ENCODE data around the gene TCL1B.
"Not testable (repeated sequence)": the region's sequence is repeated elsewhere in the genome, so short reads cannot be mapped to it uniquely, and the experiment has no call there.

Gene TCL1B

DNA sequence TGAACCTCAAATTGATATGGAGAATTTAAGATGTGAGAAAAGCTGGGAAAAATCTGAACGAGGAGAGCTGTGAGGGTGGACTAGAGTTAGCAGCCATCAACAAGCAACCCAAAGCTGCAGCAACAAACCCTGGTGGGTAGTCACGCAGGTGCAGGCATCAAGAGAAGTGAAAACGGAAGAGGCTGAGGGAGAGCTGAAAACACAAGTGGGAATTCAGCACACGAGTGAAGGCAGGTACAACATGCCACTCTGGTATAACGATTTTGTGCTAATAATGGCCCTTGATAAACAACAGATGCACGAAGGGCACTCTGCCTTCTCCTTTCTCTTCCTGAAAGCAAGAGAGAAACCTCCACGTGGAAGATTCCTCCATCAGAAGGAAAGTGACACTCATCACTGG, 11.5 kb downstream of the TCL1B start:
- DNase-seq (ENCODE audit: low read depth): no peak
- no peak overlapping the region for H3K4me3 ChIP-seq (ENCODE audit: low read depth, low read length)

DNA sequence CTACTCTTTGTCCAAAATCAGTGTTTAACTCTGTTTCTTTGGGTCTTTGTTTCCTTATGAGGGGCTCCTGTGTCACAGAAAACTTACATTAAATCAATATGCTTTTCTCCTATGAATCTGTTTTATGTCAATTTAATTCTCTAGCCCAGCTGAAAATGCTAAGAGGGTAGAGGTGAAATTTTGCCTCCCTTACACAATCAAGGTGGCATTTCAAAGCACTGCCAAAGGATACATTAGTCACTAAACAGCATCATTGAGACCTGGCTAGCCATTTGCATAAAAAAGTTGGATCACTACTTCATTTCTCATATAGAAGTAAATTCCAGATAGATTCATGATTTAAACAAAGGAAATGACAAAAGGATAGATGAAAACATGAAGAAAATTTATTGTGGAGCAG, 12.1 kb downstream of the TCL1B start:
- no peak for DNase-seq (ENCODE audit: low read depth)

DNA sequence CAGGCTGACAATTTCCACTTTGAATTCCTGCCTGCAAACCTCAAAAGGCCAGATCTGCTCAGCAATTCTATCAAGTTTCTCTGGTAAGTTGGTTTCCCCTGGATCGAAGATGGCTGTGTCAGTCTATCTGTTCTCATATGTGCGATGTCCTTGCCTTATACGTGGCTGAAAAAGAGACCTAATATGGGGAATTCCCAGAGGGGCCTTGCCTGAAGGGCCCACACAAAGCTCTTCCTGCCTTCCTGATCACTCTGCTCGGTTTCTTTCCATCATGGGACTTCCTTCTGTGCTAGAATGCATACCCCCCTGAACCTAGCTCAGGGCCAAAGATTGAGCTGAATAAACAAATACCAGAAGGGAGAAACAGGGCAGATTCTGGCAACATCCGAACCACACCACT, 13.2 kb downstream of the TCL1B start:
- no peak for DNase-seq (ENCODE audit: low read depth)

More for the DNA sequence above, 12.1 kb downstream of the TCL1B start:
- no peak overlapping the region for H3K4me3 ChIP-seq (ENCODE audit: low read depth, low read length)

DNA sequence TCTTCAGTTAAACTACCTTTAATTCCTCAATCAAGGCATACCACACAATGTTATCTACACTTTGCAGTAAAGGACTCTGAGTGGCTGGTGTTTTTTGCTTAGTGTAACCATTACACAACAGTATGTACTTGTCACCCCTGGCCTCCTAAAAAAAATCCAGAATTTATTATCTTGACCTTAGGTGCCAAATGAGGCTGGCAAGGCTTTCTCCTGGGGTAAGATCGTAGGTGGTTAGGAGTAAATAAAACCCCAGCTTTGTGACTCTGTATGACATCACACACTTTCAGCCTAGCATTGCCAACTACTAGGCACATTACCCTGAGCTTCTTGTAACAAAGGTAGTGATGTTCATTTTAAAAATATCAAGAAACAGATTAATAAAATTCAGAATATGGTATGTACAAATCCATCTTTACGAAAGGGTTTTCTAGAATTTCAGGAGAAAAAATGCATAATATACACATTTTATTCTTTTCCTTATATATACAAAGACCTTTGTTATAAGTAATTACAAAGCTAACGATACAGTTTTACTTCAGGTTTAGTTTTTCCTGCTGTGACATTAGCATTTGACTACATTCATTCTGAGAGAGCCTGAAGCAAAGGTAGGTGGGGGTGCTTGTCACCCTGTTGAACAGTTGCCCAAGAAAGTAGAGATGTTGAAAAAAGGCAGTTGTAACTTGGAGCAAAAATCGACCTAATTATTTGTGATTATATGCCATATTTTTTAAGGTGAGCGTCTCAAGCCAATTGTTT, 14.2 kb downstream of the TCL1B start:
- DNase-seq (ENCODE audit: low read depth): no peak
- no peak overlapping the region for H3K4me3 ChIP-seq (ENCODE audit: low read depth, low read length)

More for the DNA sequence above, 13.2 kb downstream of the TCL1B start:
- no peak overlapping the region for H3K4me3 ChIP-seq (ENCODE audit: low read depth, low read length)

DNA sequence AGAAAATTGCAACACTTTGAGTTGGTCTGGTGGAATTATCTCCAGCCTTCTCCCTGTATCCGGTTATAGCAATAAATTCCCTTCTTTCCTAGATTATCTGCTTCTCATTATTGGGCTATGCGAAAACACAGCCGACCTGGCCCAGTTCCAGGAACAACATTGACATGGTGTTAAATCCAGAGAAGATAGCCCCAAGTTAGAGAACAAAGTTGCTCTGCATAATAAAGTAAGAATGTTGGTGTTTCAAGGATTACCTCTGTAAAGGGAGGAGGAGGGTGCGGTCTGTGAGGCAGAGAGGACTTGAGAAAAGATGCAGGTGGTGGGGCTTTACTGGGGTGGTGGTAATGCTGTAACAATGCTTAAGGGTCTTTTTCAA, 15.6 kb downstream of the TCL1B start:
- H3K4me3 ChIP-seq (ENCODE audit: low read depth, low read length): no peak overlapping the region
- no peak for DNase-seq (ENCODE audit: low read depth)

DNA sequence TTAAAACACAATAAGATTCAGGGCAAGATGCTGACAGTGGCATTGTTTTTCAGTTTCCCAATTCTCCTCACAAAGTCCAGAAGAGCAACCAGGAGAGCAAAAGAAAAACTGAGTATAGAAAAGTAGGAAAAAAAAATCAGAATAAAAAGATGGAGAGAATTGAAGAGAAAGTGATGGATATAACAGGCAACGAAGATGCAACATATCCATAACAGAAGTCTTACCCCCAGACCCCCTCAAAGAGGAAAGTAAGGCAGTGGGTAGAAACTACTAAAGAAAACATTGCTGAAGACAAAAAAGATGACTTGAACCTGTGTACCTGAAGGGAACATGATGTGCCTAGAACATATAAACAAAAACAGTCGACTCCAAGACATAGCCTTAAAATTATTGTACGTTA, 17.1 kb downstream of the TCL1B start:
- H3K4me3 ChIP-seq (ENCODE audit: low read depth, low read length): no peak overlapping the region
- DNase-seq (ENCODE audit: low read depth): no peak

DNA sequence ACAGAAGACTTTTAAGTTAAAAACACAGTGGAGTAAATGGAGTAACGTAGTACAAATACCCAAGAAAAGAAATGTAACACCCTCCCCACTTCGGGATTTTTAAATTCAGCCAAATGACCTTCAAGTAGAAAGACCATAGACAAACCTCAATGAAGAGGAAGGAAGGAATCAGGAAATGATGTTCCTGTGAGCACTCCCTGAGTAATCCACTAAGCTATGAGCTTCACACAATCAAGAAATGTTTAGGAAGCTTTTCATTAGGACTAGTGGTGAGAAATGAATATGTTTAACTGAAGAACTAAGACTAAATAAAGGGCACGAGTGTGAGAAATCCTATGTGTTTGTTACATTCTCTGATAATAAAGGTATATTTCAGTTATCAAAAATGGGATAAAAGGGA, 17.6 kb downstream of the TCL1B start:
- no peak overlapping the region for H3K4me3 ChIP-seq (ENCODE audit: low read depth, low read length)
- no peak for DNase-seq (ENCODE audit: low read depth)

DNA sequence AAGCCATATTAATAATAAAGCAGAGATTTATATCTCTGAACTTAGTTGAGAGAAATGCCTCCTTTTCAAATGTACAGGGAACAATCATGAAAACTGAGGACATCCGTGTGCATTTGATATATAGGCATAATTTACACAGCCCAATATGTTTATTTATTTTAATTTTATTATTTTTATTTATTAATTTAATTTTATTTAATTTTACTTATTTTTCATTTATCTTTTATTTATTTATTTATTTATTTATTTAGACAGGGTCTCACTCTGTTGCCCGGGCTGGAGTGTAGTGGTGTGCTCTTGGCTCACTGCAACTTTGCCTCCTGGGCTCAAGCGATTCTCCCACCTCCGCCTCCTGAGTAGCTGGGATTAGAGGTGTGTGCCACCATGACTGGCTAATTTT, 19.3 kb downstream of the TCL1B start:
- DNase-seq (ENCODE audit: low read depth): no peak

DNA sequence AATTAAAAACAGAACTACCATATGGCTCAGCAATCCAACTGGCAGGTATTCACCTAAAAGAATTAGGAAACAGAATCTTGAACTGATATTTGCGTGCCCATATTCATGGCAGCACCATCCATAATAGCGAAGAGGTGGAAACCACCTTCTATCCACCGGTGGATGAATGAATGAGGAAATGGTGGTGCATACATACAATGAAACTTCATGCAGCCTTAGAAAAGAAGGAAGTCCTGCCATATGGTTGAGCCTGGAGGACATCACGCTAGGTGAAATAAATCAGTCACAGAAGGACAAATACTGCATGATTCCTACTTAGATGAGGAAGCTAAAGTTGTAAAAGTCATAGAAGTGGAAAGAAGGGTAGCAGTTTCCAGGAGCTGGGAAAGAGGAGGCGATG, 21.1 kb downstream of the TCL1B start:
- DNase-seq (ENCODE audit: low read depth): no peak
- no peak overlapping the region for H3K4me3 ChIP-seq (ENCODE audit: low read depth, low read length)

More for the DNA sequence above, 19.3 kb downstream of the TCL1B start:
- H3K4me3 ChIP-seq (ENCODE audit: low read depth, low read length): no peak overlapping the region

DNA sequence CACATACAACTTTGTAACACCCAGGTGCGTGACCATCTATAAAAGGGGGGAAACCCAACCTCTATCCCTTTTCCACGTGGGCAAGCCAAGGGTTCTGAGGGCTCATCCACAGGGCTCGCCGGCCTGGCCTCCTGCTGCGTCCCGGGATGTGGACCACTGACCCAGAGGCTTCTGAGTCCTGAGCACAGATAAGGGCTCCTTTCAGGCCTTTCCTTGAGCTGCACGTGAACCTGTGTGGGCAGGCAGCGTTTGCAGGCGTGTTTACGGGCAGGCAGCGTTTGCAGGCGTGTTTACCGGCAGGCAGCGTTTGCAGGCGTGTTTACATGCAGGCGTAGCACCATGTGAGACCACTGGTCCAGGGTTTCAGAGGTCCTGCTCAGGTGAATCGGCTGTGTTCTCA, 23.9 kb downstream of the TCL1B start:
- no peak overlapping the region for H3K4me3 ChIP-seq (ENCODE audit: low read depth, low read length)
- DNase-seq (ENCODE audit: low read depth): no peak

DNA sequence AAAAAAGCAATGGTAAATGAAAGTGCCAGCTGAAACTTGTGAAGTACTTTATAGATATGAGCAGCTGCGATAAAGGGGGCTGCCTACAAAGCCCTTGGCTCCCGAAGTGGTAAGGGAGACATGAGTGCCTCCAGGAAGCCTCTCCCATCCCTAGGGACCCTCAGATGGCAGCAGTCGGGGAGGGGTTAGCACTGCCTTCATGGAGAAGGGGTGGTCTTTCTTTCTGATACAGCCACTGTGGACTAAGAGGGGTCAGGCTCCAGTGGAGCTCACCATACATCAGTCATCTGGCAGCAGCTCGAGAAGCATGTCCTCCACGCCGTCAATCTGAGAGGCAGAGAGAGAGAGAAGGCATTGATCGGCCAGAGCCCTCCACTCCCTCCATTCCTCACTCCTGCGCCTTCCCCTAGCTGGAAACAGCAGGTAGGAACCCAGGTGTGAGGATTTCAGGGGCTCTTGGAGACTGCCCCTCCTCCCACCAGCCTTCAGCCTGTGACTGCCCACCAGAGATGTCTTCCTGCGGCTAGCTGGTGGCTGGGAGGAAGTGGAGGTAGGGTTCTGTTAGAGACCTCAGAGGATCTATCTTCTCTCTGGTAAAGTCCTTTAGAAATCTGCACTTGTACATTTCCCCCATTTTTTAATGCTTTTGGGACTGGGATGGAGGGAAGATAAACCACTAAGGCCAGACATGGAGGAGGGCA, 25.4 kb downstream of the TCL1B start:
- no peak for DNase-seq (ENCODE audit: low read depth)
- no peak overlapping the region for H3K4me3 ChIP-seq (ENCODE audit: low read depth, low read length)

DNA sequence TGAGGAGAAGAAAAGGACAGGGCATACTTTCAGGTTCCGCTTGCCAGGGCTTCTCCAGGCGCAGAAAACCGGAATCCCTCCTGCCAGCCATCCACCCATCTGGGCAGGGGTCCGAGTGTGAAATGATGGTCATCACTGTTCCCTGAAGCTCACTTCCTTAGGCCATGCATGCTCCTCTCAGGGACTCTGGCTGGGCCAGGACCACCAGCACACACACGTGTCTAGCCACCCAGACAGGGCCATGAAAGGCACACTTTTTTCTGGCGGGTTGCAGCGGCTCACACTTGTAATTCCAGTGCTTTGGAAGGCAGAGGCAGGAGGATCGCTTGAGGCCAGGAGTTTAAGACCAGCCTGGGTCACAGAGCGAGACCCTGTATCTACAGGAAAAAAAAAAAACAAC, 26.2 kb downstream of the TCL1B start:
- no peak for DNase-seq (ENCODE audit: low read depth)
- H3K4me3 ChIP-seq (ENCODE audit: low read depth, low read length): no peak overlapping the region

DNA sequence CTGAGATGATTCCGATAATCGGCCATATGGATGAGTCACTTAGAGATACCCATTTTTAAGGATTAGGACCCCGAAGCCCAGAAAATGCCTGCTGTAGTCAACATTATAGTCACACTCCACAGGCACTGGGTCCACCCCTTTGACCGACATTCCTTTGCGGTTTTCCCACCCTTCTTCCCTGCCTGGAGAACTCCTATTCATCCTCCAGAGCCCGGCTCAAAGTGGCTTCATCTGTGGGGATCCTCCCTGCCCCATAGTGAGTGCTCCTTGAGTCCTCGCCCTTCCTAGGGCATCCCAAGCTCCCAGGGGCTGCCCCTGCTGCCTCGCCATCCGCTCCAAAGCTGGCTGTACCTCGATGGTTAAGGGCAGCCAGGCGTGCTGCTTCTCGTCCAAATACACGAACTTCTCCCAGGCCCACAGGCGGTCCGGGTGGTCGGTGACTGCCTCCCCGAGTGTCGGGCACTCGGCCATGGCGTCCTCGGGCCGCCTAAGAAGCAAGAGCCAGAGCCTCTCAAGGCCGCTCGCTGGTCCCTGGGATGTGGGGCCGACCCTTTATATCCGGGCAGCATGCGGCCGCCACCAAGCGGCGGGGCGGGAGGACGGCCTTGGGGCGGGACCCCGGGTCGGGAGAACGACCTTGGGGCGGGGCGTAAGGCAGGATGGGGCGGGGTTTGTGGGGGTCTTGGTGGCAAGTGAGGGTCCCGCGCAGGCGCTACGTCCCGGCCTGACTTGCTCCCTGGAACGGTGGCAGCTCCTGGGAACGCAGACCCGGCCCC, 27.6 kb downstream of the TCL1B start, which contains the start of gene TCL1A:
Gene TCL1A, minus strand, starts transcription at position 530 of the 776 bp plus-strand sequence. Its CDS starts 59 bp downstream, at position 471.
- DNase-seq (ENCODE audit: low read depth): no peak
- H3K4me3 ChIP-seq (ENCODE audit: low read depth, low read length): no peak within 1 kb of the TSS

DNA sequence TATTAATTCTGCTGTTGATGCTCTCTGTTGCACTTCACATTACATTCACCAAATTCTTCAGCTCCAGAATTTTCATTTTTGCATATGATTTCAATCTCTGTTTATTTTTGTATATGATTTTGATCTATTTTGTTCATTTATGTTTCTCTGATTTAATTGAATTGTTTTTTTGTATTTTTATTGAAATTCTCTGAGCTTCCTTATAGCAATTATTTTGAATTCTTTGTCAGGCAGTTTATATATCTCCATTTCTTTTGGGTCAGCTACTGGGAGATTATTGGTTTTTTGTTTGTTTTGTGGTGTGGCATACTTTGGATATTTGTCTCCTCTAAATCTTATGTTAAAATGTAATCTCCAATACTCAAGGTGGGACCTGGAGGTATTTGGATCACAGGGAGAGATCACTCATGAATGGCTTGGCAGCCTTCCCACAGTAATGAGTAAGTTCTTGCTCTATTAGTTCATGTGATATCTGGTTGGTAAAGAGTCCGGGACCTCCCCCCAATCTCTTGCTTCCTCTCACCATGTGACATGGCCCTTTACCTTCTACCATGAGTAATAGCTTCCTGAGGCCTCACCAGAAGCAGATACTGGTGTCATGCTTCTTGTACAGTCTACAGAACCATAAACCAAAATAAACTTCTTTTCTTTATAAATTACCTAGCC, 36.4 kb downstream of the TCL1B start:
- H3K4me3 ChIP-seq (ENCODE audit: low read depth, low read length): no peak overlapping the region

DNA sequence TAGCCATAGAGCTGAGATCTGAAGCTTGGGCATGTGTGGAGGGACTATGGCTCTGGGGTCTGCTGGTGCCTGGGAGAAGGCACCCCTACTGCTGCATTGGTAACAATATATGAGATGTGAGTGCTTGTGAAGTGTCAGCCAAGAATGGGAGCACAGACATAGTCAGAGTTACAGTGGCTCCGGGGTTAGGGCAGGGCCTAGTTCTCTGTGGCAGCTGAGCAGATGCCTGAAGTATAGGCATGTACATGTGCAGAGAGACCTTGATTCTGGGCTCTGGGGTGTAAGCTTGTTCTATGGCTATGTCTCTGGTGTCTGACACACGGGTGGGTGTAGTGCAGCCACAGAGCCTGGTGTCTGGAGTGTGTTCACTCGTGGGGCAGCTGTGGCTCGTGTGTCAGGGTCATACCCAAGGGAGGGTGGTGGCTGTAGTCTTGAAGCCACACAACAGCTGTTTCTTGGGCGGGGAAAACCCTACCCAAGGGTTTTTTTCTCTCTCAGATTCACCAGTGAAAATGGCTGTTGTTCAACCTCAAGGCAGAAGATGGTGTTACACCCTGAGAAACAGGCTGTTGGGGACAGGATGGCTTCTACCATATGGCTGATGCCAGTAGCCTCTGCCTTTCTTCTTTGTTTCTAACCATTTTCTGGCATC, 39.6 kb downstream of the TCL1B start:
- DNase-seq (ENCODE audit: low read depth): no peak
- H3K4me3 ChIP-seq (ENCODE audit: low read depth, low read length): no peak overlapping the region

More for the DNA sequence above, 36.4 kb downstream of the TCL1B start:
- DNase-seq (ENCODE audit: low read depth): no peak

DNA sequence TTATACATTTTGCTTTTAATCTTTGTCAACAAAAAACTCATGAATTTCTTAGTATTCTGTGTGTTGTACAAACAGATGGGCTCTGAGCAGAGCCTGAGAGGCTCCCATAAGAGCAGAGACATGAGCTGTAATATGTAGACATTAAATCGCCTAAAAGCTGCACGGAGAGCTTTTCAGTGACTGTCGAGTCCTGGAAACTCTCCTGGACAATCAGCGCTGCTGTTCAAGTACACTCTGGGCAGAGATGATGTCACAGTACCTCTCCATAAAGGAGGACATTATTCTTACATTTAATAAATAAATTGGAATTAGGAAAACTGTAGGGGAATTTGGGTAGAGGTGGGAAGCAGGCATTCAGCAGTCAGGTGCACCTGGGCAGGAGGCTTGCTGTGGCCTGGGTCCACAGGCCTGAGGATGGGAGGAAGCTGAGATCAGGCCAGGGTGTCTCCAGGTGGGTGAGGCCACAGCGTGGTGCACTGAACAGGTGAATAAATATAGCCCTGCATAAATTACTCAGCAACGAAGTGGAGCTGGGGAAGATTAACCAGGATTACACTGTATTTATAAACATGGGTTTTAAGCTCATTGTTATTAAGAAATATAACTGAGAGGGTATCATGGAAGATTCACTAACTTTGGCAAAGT, 41.0 kb downstream of the TCL1B start:
- DNase-seq (ENCODE audit: low read depth): no peak
- H3K4me3 ChIP-seq (ENCODE audit: low read depth, low read length): no peak overlapping the region

DNA sequence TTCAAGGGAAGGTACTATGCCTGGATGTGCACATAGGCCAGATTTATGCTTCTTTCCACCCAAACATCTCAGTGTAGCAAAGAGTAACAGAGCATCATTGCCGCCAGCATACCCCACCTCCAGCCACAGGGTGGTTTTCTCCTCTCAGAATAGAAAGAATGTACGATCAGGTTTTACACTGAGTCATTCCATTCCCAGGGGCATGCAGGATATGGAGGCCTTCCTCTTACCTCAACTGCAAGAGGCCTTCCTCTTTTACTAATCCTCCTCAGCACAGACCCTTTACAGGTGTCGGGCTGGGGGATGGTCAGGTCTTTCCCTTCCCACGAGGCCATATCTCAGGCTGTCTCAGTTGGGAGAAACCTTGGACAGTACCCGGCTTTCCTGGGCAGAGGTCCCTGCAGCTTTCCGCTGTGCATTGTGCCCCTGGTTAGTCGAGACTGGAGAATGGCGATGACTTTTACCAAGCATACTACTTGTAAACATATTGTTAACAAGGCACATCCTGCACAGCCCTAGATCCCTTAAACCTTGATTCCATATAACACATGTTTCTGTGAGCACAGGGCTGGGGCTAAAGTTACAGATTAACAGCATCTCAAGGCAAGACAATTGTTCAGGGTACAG, 43.3 kb downstream of the TCL1B start:
- not testable (repeated sequence) for DNase-seq (ENCODE audit: low read depth); H3K4me3 ChIP-seq (ENCODE audit: low read depth, low read length)

DNA sequence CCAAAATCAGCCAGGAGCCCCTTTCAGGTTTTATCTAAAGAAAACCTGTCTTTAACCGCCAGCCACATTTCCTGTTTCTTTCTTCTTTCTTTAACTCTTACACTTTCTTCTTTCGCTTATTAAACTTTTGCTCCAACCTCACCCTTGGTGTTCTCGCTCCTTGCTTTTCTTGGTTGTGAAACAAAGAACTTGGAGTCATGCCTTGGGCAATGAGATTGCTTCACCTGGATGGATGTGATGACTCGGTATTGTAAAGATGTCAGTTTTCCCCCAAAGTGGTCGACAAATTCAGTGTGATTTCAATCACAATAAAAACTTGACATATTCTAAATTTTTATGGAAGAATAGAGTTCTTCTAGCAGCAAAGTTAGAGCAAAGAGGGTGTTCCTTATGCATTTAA, 43.9 kb downstream of the TCL1B start:
- DNase-seq (ENCODE audit: low read depth): no peak
- no peak overlapping the region for H3K4me3 ChIP-seq (ENCODE audit: low read depth, low read length)
